SKM-1 (cell line): Measurements from ENCODE around the gene SLC25A11.

Experiments used
- DNase-seq: peaks from one replicate; lab custom pipeline; 2025; ENCODE audit not compliant: unreplicated experiment; lab: John Stamatoyannopoulos, UW

Gene SLC25A11

GRCh38 chr17:4896332-4897197 lies 43.3 kb downstream of the SLC25A11 start:
- DNase-seq, result no peak

GRCh38 chr17:4895657-4896331 lies 44.1 kb downstream of the SLC25A11 start:
- no peak for DNase-seq

DNA sequence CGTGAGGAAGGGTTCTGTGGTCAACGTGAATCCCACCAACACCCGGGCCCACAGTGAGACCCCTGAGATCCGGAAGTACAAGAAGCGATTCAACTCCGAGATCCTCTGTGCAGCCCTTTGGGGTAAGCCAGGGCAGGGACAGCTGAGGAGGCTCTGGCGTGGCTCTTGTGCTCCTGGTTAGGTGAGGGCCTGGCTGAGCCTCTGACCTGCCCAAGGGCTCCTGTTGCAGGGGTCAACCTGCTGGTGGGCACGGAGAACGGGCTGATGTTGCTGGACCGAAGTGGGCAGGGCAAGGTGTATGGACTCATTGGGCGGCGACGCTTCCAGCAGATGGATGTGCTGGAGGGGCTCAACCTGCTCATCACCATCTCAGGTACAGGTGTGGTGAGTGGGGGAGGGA lies 44.7 kb downstream of the SLC25A11 start:
- DNase-seq, result no peak

- DNase-seq, result no peak
Observed at GRCh38 chr17:4893721-4894560, 45.9 kb downstream of the SLC25A11 start.

GRCh38 chr17:4893272-4893671 lies 46.6 kb downstream of the SLC25A11 start:
- DNase-seq, result no peak

DNA sequence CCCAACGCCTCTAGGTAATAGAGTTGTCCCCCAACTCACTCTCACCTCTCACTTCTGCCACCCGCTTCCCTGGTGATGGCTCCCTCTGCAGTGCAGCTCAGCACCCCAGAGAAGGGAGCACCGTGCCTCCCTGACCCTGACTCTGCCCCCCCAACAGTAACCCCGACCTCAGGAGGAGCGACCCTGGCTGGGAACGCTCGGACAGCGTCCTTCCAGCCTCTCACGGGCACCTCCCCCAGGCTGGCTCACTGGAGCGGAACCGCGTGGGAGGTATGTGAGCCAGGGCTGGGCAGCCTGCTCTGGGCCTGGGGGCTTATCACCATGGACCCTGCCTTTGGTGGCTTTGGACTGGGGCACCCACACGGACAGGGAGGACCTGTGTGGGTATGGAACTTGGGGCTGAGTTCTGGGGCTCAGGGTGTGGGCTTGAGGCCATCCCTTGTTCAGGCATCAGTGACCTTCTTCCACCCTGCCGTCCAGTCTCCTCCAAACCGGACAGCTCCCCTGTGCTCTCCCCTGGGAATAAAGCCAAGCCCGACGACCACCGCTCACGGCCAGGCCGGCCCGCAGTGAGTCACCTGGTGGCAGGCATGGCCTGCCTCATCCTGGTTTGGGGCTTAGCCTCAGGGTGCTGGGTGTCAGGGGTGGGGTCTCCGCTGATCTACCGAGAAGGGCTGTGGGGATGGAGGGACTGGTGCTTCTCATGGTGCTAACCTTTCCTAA lies 47.2 kb downstream of the SLC25A11 start:
- no peak for DNase-seq

DNA sequence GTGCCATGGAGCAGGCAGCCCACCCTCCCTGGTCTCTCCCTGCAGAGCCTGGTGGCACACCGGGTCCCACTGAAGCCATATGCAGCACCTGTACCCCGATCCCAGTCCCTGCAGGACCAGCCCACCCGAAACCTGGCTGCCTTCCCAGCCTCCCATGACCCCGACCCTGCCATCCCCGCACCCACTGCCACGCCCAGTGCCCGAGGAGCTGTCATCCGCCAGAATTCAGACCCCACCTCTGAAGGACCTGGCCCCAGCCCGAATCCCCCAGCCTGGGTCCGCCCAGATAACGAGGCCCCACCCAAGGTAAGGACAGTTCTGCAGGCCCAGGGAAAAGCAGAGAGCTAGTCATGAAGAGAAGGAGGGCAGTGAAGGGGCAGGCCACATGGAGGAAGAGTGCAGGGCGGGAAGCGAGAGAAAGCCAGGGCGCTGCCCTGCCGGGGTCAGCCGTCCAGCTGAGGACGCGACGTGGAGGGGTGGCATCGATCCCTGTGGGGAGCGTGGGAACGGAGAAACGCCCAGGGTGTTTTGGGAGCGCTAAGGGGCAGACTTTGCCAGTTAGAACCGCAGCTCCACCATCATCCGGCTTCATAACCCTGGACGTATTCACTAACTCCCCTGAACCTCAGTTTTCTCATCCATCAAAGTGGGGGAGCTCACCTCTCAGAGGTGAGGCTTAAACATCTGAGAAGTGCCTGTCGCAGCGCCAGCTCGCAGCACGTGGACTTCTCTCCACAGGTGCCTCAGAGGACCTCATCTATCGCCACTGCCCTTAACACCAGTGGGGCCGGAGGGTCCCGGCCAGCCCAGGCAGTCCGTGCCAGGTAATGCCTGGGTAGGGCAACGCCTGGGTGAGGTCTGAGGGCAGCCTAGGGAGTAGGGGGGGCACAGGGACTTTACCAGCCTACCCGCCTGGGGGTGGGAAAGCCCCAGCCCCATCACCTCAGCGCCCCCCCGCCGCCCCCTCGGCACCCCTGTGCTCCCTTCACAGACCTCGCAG lies 48.1 kb downstream of the SLC25A11 start:
- DNase-seq, result no peak

- no peak for DNase-seq
Observed at GRCh38 chr17:4887581-4887980, 52.3 kb downstream of the SLC25A11 start.
